Smooth muscle cell (in vitro differentiated cells): ENCODE measurements around the gene FAM221B. TPM values are rescaled to one million over a fixed set of nuclear protein-coding genes. Genes with fewer than 3 reads are reported as not detected.
A peak's percentile ranks its signal among the peaks of the same experiment; 100 is the strongest.

Experiments
- DNase-seq: peaks from one replicate; lab custom pipeline; 2025; ENCODE audit not compliant: unreplicated experiment; lab: John Stamatoyannopoulos, UW
- H2AFZ ChIP-seq: fragments of 200-600 bp; sonication (generic); 2 replicates; pipeline ENCODE4 v1.6.0; 2016; ENCODE audit warnings: antibody characterized with exemption, low read depth, mild to moderate bottlenecking
- H3F3A ChIP-seq: fragments of 200-600 bp; sonication (generic); 2 replicates; pipeline ENCODE4 v1.6.0; 2017; ENCODE audit warnings: antibody characterized with exemption, low read depth
- H3K27ac ChIP-seq: fragments of 200-600 bp; sonication (generic); 2 replicates; pipeline ENCODE4 v1.5.1; 2016; ENCODE audit warnings: low read depth, mild to moderate bottlenecking
- H3K27me3 ChIP-seq: fragments of 200-600 bp; sonication (generic); 2 replicates; pipeline ENCODE4 v1.6.1; 2016; ENCODE audit warnings: low read depth, mild to moderate bottlenecking
- H3K36me3 ChIP-seq: fragments of 200-600 bp; sonication (generic); 2 replicates; pipeline ENCODE4 v1.5.1; 2016; ENCODE audit warnings: low read depth
- H3K4me1 ChIP-seq: fragments of 200-600 bp; sonication (generic); 2 replicates; pipeline ENCODE4 v1.5.1; 2016; ENCODE audit warnings: low read depth
- H3K4me2 ChIP-seq: fragments of 200-600 bp; sonication (generic); 2 replicates; pipeline ENCODE4 v1.6.0; 2016; ENCODE audit warnings: mild to moderate bottlenecking
- H3K4me3 ChIP-seq: fragments of 200-600 bp; sonication (generic); 2 replicates; pipeline ENCODE4 v1.5.1; 2016; ENCODE audit warnings: mild to moderate bottlenecking
- H3K79me2 ChIP-seq: fragments of 200-600 bp; sonication (generic); 2 replicates; pipeline ENCODE4 v1.6.0; 2016; ENCODE audit warnings: low read depth, mild to moderate bottlenecking
- H3K9ac ChIP-seq: fragments of 200-600 bp; sonication (generic); 2 replicates; pipeline ENCODE4 v1.6.0; 2016; ENCODE audit warnings: low read depth
- H3K9me3 ChIP-seq: fragments of 200-600 bp; sonication (generic); replicated peaks from 2 replicates; pipeline ENCODE4 v1.5.1; 2016; ENCODE audit warnings: low read depth
- H4K20me1 ChIP-seq: fragments of 200-600 bp; sonication (generic); 2 replicates; pipeline ENCODE4 v1.6.0; 2016; ENCODE audit warnings: low read depth
- WGBS: methylation state at CpG from one replicate; pipeline ENCODE4 v1.1.7; 2016; ENCODE audit warnings: low lambda C conversion rate; 5-methylcytosine and 5-hydroxymethylcytosine counted together
- polyA plus RNA-seq: library from polyadenylated mRNA; unstranded; fragments of >200 nt; fragmentation: Nextera tagmentation; extraction: Ambion mirVana; gene quantifications from 2 replicates; pipeline ENCODE4 v1.2.1, GENCODE V29; 2016
- total RNA-seq: library from RNA; depleted of rRNA; stranded (reverse); fragments of >200 nt; gene quantifications from 2 replicates; pipeline ENCODE4 v1.2.3, GENCODE V29; 2014
- TF ChIP-seq, protein P1 (sequence below): fragments of 200-600 bp; sonication (generic); IDR thresholded peaks from 2 replicates; pipeline ENCODE4 v1.5.1; 2017; ENCODE audit warnings: borderline replicate concordance, mild to moderate bottlenecking, antibody characterized with exemption; ENCODE audit not compliant: insufficient read depth, poor library complexity, severe bottlenecking

FAM221B gene
- total and polyA plus RNA-seq, 2 experiments from 2014 or later = not detected

DNA sequence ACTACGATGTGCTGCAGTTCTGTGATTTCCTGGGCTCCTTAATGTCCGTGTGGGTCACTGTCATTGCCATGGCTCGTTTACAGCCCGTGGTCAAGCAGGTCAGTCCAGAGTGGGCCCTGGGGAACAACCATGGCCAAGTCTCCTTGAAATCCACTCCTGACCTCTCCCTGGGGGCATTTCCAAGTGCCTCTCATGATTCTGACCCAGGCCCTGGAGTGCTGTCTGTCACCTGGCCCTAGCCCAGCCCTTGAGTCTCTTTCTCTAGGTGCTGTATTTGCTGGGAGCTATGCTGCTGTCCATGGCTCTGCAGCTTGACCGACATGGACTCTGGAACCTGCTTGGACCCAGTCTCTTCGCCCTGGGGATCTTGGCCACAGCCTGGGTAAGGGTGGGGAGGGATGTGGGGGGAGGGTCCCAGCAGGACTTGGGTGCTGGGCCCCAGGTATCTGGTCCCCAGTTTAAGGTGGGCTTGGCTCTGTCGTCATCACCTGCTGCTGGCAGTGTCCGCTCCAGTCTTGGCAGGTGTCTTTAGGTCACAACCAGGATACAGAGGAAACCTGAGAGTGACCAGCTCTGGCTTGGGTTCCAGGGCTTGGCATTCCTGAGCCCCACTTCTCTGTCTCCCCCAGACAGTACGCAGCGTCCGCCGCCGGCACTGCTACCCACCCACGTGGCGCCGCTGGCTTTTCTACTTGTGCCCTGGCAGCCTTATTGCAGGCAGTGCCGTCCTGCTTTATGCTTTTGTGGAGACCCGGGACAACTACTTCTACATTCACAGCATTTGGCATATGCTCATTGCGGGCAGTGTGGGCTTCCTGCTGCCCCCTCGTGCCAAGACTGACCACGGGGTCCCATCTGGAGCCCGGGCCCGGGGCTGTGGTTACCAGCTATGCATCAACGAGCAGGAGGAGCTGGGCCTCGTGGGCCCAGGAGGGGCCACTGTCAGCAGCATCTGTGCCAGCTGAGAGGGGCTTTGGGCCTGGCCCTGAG lies 24.6 kb upstream of the FAM221B start:
- Histone ChIP-seq H4K20me1 (no peaks in the 10 kb centered on the region), H2AFZ (no peak overlapping the region), H3K27me3 (no peaks in the 10 kb centered on the region), H3F3A (no peaks in the 10 kb centered on the region), H3K9me3 (no peaks in the 10 kb centered on the region), H3K79me2 (no peaks in the 10 kb centered on the region), H3K27ac (no peak overlapping the region), H3K9ac (no peak overlapping the region), H3K4me2 (no peak overlapping the region), H3K4me1 (no peaks in the 10 kb centered on the region), H3K4me3 (no peak overlapping the region), H3K36me3 (no peaks in the 10 kb centered on the region)
- no peak for DNase-seq
- TF ChIP-seq, protein P1, sequence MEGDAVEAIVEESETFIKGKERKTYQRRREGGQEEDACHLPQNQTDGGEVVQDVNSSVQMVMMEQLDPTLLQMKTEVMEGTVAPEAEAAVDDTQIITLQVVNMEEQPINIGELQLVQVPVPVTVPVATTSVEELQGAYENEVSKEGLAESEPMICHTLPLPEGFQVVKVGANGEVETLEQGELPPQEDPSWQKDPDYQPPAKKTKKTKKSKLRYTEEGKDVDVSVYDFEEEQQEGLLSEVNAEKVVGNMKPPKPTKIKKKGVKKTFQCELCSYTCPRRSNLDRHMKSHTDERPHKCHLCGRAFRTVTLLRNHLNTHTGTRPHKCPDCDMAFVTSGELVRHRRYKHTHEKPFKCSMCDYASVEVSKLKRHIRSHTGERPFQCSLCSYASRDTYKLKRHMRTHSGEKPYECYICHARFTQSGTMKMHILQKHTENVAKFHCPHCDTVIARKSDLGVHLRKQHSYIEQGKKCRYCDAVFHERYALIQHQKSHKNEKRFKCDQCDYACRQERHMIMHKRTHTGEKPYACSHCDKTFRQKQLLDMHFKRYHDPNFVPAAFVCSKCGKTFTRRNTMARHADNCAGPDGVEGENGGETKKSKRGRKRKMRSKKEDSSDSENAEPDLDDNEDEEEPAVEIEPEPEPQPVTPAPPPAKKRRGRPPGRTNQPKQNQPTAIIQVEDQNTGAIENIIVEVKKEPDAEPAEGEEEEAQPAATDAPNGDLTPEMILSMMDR = no peak
- WGBS = 93% methylated on average over 25 of the region's 25 CpGs

DNA sequence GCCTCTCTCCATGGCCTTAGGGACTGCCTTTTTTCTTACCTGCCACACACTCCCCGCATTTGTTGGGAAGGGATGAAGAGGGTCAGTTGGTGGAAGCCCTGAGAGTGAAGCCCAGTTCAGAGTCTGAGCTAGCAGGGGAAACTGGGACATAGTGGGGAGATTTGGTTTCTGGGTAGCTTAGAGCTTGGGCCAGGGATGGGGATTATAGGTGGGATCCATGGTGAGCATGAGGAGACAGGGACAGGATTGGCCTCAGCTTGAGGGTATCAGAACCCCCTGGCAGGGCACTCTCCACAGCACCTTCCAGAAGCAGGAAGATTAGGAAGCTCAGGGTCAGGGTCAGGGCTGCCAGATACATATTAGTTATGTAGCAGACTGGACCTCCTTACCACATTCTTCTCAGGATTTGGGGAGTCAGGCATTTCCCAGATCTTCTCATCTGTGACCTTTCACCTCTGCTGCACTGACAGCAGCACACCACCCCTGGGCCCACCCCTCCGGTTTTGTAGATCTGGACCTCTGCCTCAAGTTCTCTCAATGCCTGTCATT lies 23.8 kb upstream of the FAM221B start:
- H3K9ac ChIP-seq = no peak overlapping the region
- H4K20me1 ChIP-seq = no peaks in the 10 kb centered on the region
- H3K4me3 ChIP-seq = no peak overlapping the region
- H3K9me3 ChIP-seq = no peaks in the 10 kb centered on the region
- H3K4me1 ChIP-seq = no peaks in the 10 kb centered on the region
- H2AFZ ChIP-seq = no peak overlapping the region
- H3K4me2 ChIP-seq = no peak overlapping the region
- H3K36me3 ChIP-seq = no peaks in the 10 kb centered on the region
- TF ChIP-seq, protein P1 = no peak
- WGBS = 93% methylated on average over 2 of the region's 2 CpGs
- DNase-seq = no peak
- H3K79me2 ChIP-seq = no peaks in the 10 kb centered on the region
- no peaks in the 10 kb centered on the region for H3K27me3 ChIP-seq
- H3F3A ChIP-seq = peaks cover 3% of the 10 kb centered on the region
- no peak overlapping the region for H3K27ac ChIP-seq

DNA sequence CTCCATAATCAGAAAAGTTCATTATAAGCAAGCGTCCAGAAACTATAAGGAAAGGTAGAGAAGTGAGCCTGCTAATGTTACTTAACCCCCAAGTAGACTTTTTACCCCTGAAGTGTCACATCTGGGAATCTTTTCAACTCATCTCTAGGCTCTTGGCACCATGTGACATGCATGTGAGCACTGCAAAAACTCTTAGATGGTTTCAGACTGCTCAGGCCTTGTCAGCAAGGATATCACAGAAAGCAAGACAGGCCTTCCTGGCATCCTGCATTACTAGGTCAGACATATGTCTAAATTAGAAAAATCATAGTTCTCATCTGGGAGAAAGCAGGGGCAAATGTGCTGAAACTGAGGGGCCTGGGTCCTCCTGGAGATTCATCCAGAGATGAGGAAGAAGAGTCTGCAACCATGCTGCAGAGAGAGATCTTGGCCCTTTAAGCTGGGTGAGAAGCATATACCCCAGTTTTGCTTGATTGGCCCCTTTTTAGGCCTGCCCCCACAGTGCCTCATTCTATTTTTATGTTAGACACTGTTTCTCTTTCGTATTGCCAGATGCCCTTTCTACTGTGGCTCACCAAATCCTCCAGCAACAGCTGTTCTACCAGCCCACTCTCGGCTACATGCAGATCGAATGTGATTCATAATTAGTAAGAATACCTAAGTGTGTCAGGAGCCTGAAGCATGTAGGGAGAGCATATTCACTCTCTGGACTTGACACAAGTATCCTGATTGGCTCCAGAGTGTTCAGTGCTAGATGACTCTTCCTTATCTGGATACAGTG lies 19.4 kb upstream of the FAM221B start:
- H3K36me3 ChIP-seq = no peaks in the 10 kb centered on the region
- no peaks in the 10 kb centered on the region for H3K9me3 ChIP-seq
- H4K20me1 ChIP-seq = no peaks in the 10 kb centered on the region
- H3K27me3 ChIP-seq = no peaks in the 10 kb centered on the region
- H3K27ac ChIP-seq = peak overlapping the region; percentile 79
- peaks cover 16% of the 10 kb centered on the region for H3F3A ChIP-seq
- H3K79me2 ChIP-seq = no peaks in the 10 kb centered on the region
- H3K4me3 ChIP-seq = no peak overlapping the region
- WGBS = 40% methylated on average over 4 of the region's 4 CpGs
- TF ChIP-seq, protein P1 = no peak
- H3K4me2 ChIP-seq = peak overlapping the region; percentile 71
- H3K4me1 ChIP-seq = peaks cover 13% of the 10 kb centered on the region
- H2AFZ ChIP-seq = no peak overlapping the region
- no peak overlapping the region for H3K9ac ChIP-seq
- no peak for DNase-seq
